GM10266 (cell line): ENCODE data around the gene SFSWAP.

Source experiments
- DNase-seq: peaks from one replicate; pipeline ENCODE4 v3.0.0; 2012; ENCODE audit errors: extremely low spot score
- TF ChIP-seq, protein P1 (sequence below): IDR thresholded peaks from 2 replicates; pipeline ENCODE4 v1.5.1; 2012; ENCODE audit warnings: mild to moderate bottlenecking, low read depth; ENCODE audit not compliant: control insufficient read depth, insufficient read depth; ENCODE audit errors: missing control alignments

Gene SFSWAP

DNA sequence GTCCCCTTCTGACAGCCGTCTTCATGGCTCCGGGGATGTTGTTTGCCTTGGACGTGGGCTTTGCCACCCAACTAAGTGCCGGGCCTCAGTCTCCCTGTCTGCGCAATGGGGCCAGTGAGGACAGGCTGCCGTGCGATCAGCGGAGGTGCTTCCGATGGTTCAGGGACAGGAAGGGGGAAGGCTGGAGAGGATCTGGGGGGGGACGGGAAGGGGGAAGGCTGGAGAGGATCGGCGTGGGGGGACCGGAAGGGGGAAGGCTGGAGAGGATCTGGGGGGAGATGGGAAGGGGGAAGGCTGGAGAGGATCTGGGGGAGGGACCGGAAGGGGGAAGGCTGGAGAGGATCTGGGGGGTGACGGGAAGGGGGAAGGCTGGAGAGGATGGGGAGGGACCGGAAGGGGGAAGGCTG lies 120.7 kb downstream of the SFSWAP start:
- DNase-seq: no peak
- TF ChIP-seq, protein P1, sequence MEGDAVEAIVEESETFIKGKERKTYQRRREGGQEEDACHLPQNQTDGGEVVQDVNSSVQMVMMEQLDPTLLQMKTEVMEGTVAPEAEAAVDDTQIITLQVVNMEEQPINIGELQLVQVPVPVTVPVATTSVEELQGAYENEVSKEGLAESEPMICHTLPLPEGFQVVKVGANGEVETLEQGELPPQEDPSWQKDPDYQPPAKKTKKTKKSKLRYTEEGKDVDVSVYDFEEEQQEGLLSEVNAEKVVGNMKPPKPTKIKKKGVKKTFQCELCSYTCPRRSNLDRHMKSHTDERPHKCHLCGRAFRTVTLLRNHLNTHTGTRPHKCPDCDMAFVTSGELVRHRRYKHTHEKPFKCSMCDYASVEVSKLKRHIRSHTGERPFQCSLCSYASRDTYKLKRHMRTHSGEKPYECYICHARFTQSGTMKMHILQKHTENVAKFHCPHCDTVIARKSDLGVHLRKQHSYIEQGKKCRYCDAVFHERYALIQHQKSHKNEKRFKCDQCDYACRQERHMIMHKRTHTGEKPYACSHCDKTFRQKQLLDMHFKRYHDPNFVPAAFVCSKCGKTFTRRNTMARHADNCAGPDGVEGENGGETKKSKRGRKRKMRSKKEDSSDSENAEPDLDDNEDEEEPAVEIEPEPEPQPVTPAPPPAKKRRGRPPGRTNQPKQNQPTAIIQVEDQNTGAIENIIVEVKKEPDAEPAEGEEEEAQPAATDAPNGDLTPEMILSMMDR: no peak

GRCh38 chr12:131832321-131833231 lies 121.7 kb downstream of the SFSWAP start:
- TF ChIP-seq, protein P1: no peak
- DNase-seq: no peak

- TF ChIP-seq, protein P1: no peak
- DNase-seq: no peak
These were observed 122.5 kb downstream of the SFSWAP start for GRCh38 chr12:131833288-131833895.

- DNase-seq: no peak
- TF ChIP-seq, protein P1: peak; percentile 37
These were observed 123.2 kb downstream of the SFSWAP start for GRCh38 chr12:131833896-131834641.

DNA sequence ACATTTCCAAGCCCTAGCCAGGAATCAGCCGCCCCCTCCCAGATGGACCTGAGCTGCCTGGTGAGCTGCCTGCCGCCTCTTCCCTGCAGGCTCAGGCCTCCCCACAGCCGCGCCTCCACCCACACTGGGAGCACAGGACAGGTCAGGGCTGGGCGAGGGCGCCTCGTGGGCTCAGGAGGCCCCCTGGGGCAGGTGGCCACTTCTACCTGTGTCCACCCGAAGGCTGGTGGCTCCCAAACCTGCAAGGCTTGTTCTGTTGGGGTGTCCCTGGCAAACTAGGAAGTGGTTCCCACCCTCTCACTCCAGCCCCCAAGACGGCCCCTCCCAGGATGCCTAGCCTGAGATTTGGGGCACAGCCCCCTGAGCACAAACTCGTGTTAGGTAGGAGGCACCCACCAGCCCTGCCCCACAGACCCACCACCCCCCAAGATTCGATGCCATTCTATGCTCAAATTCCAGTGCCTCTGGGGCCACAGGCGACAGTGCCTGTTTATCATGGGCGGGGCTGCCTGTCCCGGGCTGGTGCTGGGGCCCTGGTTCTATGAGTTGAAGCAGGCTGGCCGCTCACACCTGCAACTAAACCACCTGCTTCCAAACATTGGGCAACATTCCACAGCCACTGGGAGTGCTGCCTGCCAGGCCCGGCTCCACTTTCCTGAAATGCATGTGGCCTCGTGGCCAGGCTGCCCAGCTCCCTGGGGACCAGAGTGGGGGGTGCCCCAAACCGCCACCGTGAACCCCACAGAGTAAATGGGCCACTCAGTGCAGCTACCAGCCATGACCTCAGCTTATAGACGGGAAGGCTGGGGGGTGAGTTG lies 124.1 kb downstream of the SFSWAP start:
- TF ChIP-seq, protein P1: no peak
- no peak for DNase-seq

GRCh38 chr12:131835616-131836171 lies 124.8 kb downstream of the SFSWAP start:
- TF ChIP-seq, protein P1: no peak

More at GRCh38 chr12:131835616-131836171, 124.8 kb downstream of the SFSWAP start:
- DNase-seq: no peak
